NB4 (cell line): Measurements from ENCODE around the gene KRT85.

ENCODE experiments used
- DNase-seq: peaks from one replicate; pipeline ENCODE4 v3.0.0; 2010; ENCODE audit warnings: low read depth
- H3K4me3 ChIP-seq: one replicate; pipeline ENCODE4 v1.5.1; 2011; ENCODE audit warnings: mild to moderate bottlenecking, low read depth, low read length, moderate library complexity
- MAX ChIP-seq: IDR thresholded peaks from 2 replicates; pipeline ENCODE4 v1.6.1; 2011; ENCODE audit warnings: low read depth, low read length
- MYC ChIP-seq: IDR thresholded peaks from 2 replicates; pipeline ENCODE4 v1.6.1; 2011; ENCODE audit warnings: low read depth, low read length
- POLR2A ChIP-seq: IDR thresholded peaks from 2 replicates; pipeline ENCODE4 v1.6.1; 2011; ENCODE audit warnings: mild to moderate bottlenecking; ENCODE audit not compliant: insufficient read length; ENCODE audit errors: extremely low read depth
- TF ChIP-seq, protein P1 (sequence below): IDR thresholded peaks from one replicate; pipeline ENCODE4 v1.5.1; 2012; ENCODE audit warnings: low read depth, low read length

Gene KRT85

DNA sequence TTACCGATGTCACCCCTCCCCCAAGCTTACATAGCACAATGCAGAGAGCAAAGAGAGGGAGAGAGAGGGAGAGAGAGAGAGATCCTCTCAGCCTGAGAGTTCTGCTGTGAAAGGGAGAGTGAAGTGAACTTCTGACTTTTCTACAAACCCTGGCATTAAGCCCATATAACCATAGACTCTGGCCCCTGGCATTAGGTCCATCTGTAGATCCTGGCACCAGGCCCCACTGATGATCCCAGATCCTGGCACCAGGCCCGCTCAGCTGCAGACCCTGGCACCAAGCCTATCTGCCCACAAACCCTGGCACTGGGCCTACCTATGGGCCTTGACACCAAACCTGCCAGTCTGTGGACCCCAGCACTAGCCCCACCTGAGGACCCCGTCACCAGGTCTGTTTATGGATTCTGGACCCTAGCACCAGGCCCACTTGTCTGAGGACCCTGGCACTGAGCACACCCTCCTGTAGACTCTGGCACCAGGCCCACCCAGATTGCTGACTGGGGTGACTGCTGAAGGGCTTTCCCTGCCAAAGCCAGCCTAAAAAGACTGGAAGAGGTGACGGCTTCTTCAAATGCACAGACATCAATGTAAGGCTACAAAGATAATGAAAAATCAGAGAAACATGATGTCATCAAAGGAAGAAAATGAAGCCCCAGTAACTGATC, 31.6 kb downstream of the KRT85 start:
- no peak for DNase-seq
- H3K4me3 ChIP-seq, result no peak overlapping the region
- TF ChIP-seq, protein P1, sequence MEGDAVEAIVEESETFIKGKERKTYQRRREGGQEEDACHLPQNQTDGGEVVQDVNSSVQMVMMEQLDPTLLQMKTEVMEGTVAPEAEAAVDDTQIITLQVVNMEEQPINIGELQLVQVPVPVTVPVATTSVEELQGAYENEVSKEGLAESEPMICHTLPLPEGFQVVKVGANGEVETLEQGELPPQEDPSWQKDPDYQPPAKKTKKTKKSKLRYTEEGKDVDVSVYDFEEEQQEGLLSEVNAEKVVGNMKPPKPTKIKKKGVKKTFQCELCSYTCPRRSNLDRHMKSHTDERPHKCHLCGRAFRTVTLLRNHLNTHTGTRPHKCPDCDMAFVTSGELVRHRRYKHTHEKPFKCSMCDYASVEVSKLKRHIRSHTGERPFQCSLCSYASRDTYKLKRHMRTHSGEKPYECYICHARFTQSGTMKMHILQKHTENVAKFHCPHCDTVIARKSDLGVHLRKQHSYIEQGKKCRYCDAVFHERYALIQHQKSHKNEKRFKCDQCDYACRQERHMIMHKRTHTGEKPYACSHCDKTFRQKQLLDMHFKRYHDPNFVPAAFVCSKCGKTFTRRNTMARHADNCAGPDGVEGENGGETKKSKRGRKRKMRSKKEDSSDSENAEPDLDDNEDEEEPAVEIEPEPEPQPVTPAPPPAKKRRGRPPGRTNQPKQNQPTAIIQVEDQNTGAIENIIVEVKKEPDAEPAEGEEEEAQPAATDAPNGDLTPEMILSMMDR, result no peak
- TF ChIP-seq MYC, result no peak
- TF ChIP-seq MAX, result no peak
- no peak for TF ChIP-seq POLR2A

GRCh38 chr12:52334185-52334584, 33.1 kb downstream of the KRT85 start:
- DNase-seq, result no peak
- no peak overlapping the region for H3K4me3 ChIP-seq
- no peak for TF ChIP-seq POLR2A
- no peak for TF ChIP-seq MAX
- no peak for TF ChIP-seq MYC
- TF ChIP-seq, protein P1, result no peak

GRCh38 chr12:52333321-52333720, 34.0 kb downstream of the KRT85 start:
- TF ChIP-seq, protein P1, result no peak
- TF ChIP-seq MYC (no peak), POLR2A (no peak), MAX (no peak)
- H3K4me3 ChIP-seq, result no peak overlapping the region
- DNase-seq, result no peak

- DNase-seq, result no peak
- H3K4me3 ChIP-seq, result no peak overlapping the region
- TF ChIP-seq, protein P1, result no peak
- no peak for TF ChIP-seq POLR2A
- no peak for TF ChIP-seq MAX
- no peak for TF ChIP-seq MYC
These were observed 34.9 kb downstream of the KRT85 start for GRCh38 chr12:52332381-52332780.

DNA sequence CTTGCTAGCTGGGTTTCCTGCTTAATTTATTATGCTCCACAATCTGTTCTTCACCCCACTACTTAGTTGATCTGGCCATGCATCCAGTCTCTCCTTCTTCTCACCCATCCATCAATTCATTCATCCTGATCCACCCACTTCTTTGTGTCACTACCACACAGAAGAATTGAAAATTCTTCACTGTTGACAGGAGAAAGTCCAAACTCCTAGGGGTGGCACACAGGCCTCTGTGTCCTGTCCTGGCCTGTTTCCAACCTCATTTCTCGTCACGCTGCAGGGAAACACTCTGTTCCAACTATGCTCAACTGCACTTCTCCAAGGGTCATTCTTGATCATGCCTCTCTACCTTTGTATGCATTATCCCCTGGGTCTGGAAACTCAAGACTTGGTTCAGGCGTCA, 35.4 kb downstream of the KRT85 start:
- no peak overlapping the region for H3K4me3 ChIP-seq
- TF ChIP-seq MAX, result no peak
- TF ChIP-seq POLR2A, result no peak
- TF ChIP-seq MYC, result no peak
- TF ChIP-seq, protein P1, result no peak
- no peak for DNase-seq

DNA sequence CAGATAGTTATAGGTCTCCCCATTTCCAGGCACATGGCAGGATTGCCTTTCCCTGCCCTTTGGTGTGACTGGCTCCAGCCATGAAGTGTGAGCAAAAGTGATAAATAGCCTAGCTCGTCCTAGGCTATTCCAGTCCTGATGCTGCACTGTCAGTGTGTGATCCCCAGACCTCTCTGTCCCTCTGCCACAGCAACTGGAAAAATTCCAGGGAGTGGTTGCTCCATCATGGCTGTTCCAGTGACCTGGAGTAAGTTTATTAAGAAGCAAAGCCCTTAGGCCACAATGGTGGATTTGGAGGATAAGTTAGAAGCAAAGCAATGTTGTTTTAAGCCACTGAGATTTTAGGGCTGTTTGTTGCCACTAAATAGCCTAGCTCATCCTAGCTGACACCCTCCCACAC, 36.2 kb downstream of the KRT85 start:
- TF ChIP-seq POLR2A (no peak), MAX (no peak), MYC (no peak)
- TF ChIP-seq, protein P1, result no peak
- DNase-seq, result no peak
- H3K4me3 ChIP-seq, result no peak overlapping the region
